ENCODE results near the gene YWHAB. TPM values are rescaled to one million over a fixed set of nuclear protein-coding genes. Genes with fewer than 3 reads are reported as not detected.

Gene YWHAB
- total and polyA plus RNA-seq, 2 of the 4 experiments (the other 2 are of a cell fraction) = 78.0 to 102 TPM

- Histone ChIP-seq H3K4me1 (ENCODE audit: control insufficient read depth, insufficient read depth, low read length) (no peaks in the 10 kb centered on the region), H3K9me3 (ENCODE audit: control insufficient read depth, insufficient read depth, low read length) (no peaks in the 10 kb centered on the region), H3K4ac (ENCODE audit: low read depth, low read length) (no peak overlapping the region), H3K27ac (ENCODE audit: insufficient read depth, low read length) (no peak overlapping the region), H4K20me1 (ENCODE audit: insufficient read depth, low read length) (no peaks in the 10 kb centered on the region), H4K8ac (ENCODE audit: low read depth in 2 of 2, low read length in 2 of 2) (no peak overlapping the region), H2BK20ac (ENCODE audit: low read depth, low read length) (no peak overlapping the region), H2BK120ac (ENCODE audit: low read depth, low read length) (no peak overlapping the region), H4K91ac (ENCODE audit: insufficient read depth, low read depth, low read length) (no peak overlapping the region), H3K18ac (ENCODE audit: low read depth, low read length) (no peak overlapping the region), H3K36me3 (ENCODE audit: control insufficient read depth, insufficient read depth, low read length) (no peaks in the 10 kb centered on the region), H3K27me3 (ENCODE audit: control insufficient read depth, insufficient read depth, low read length) (peaks cover 6% of the 10 kb centered on the region), H3K4me2 (ENCODE audit: low read depth, low read length) (no peak overlapping the region), H2AFZ (replicated peaks; ENCODE audit: low read length, poor library complexity) (no peak overlapping the region), H2BK5ac (ENCODE audit: low read depth, low read length, poor library complexity, severe bottlenecking) (no peak overlapping the region), H2AK9ac (replicated peaks; ENCODE audit: low read depth, low read length, poor library complexity) (no peak overlapping the region), H3K14ac (replicated peaks; ENCODE audit: low read depth, low read length) (no peak overlapping the region), H2BK15ac (ENCODE audit: low read depth, low read length) (no peak overlapping the region), H3K23ac (ENCODE audit: low read depth, low read length) (no peak overlapping the region), H3K4me3 (ENCODE audit: insufficient read depth, low read depth, low read length) (no peak overlapping the region), H3K9ac (ENCODE audit: low read depth, low read length) (no peak overlapping the region), H3K9me1 (ENCODE audit: insufficient read depth, low read length) (no peaks in the 10 kb centered on the region), H3K79me1 (ENCODE audit: low read depth in 1 of 2, low read length in 2 of 2) (no peaks in the 10 kb centered on the region), H2AK5ac (ENCODE audit: low read depth, low read length) (no peak overlapping the region), H4K5ac (ENCODE audit: low read depth, low read length) (no peak overlapping the region), H3K56ac (ENCODE audit: extremely low read depth, insufficient read depth, low read length) (no peak overlapping the region)
- BruUV-seq (replicated peaks) = no TSS peak
- intact Hi-C loops (cut with micrococcal nuclease) (no loop called here), in situ Hi-C loops (cut with MboI; ENCODE audit: low sequenced_read_pairs) (no loop called here), dilution Hi-C loops (cut with HindIII; ENCODE audit: low sequenced_read_pairs, unreplicated experiment) (no loop called here)
- ATAC-seq (ENCODE audit: low read depth) (no peak), DNase-seq (no peak)
- ChIA-PET POLR2A (ENCODE audit: unreplicated experiment) (no interaction called here), CTCF (no interaction called here)
- TF ChIP-seq USF2 (IDR thresholded peaks at IDR 0.05; ENCODE audit: low read depth, low read length) (no peak), RAD21 (IDR thresholded peaks at IDR 0.05; ENCODE audit: low read length) (no peak), RFX5 (IDR thresholded peaks at IDR 0.05; ENCODE audit: low read depth, low read length) (no peak), NFE2L2 (IDR thresholded peaks at IDR 0.05; ENCODE audit: low read depth, low read length) (no peak), RCOR1 (IDR thresholded peaks at IDR 0.05; ENCODE audit: insufficient replicate concordance, low read length) (no peak), CHD1 (IDR thresholded peaks at IDR 0.05; ENCODE audit: low read depth, low read length) (no peak), MXI1 (IDR thresholded peaks at IDR 0.05; ENCODE audit: borderline replicate concordance, low read depth, low read length) (no peak), FOS (IDR thresholded peaks at IDR 0.05; ENCODE audit: low read depth, low read length) (no peak), SMC3 (IDR thresholded peaks at IDR 0.05; ENCODE audit: low read depth, low read length) (no peak), POLR2A (IDR thresholded peaks at IDR 0.05; ENCODE audit: low read depth, low read length) (no peak), MAFK (IDR thresholded peaks at IDR 0.05; ENCODE audit: low read depth, low read length) (no peak), CEBPB (IDR thresholded peaks at IDR 0.05; ENCODE audit: low read depth, low read length) (no peak), BHLHE40 (IDR thresholded peaks at IDR 0.05; ENCODE audit: low read depth, low read length) (no peak)
- 40% methylated on average over 1 of the region's 4 CpGs; no CpG with 5 or more reads in 1 of the 2 experiments for WGBS, 2 experiments (ENCODE audit: extremely low coverage in 2 of 2, insufficient read length in 1 of 2)
Measured at GRCh38 chr20:44848254-44849015, 37.1 kb upstream of the YWHAB start.

Measured in IMR-90 (cell line).